Mesenchymal stem cell (in vitro differentiated cells and primary cell): ENCODE results near the gene AMIGO2.

Experiments
- DNase-seq: peaks from one replicate; pipeline ENCODE4 v3.0.0-alpha.2; 2013
- H2AFZ ChIP-seq: one replicate; pipeline ENCODE4 v1.6.1; 2013; ENCODE audit warnings: low read depth, mild to moderate bottlenecking, control low read depth, inconsistent platforms, low read length, moderate library complexity
- H2AK5ac ChIP-seq: 2 replicates; pipeline ENCODE4 v1.6.1; 2013; ENCODE audit warnings: low read length, moderate library complexity, mild to moderate bottlenecking, inconsistent platforms; ENCODE audit not compliant: severe bottlenecking
- H2BK120ac ChIP-seq: one replicate; pipeline ENCODE4 v1.6.1; 2013; ENCODE audit warnings: low read depth, mild to moderate bottlenecking, inconsistent platforms, low read length, moderate library complexity
- H2BK12ac ChIP-seq, 2 experiments: one replicate each; pipeline ENCODE4 v1.6.1; 2013; ENCODE audit warnings: inconsistent platforms in 2 of 2, low read length in 2 of 2, mild to moderate bottlenecking in 2 of 2, moderate library complexity in 2 of 2, control low read depth in 1 of 2
- H2BK15ac ChIP-seq: one replicate; pipeline ENCODE4 v1.6.1; 2013; ENCODE audit warnings: mild to moderate bottlenecking, low read depth, inconsistent platforms; ENCODE audit not compliant: poor library complexity, severe bottlenecking
- H2BK5ac ChIP-seq: 2 replicates; pipeline ENCODE4 v1.6.1; 2013; ENCODE audit warnings: low read depth, mild to moderate bottlenecking, low read length, control low read depth, inconsistent platforms; ENCODE audit not compliant: poor library complexity, severe bottlenecking
- H3K14ac ChIP-seq, 2 experiments: one replicate each; pipeline ENCODE4 v1.6.1; 2013; ENCODE audit warnings: inconsistent platforms in 2 of 2, low read length in 2 of 2, control low read depth in 1 of 2, mild to moderate bottlenecking in 1 of 2, moderate library complexity in 1 of 2
- H3K18ac ChIP-seq, 2 experiments: one replicate each; pipeline ENCODE4 v1.6.1; 2013; ENCODE audit warnings: inconsistent platforms in 2 of 2, low read length in 2 of 2, control low read depth in 1 of 2, low read depth in 1 of 2, mild to moderate bottlenecking in 1 of 2
- H3K23ac ChIP-seq, 2 experiments: one replicate each; pipeline ENCODE4 v1.6.1; 2013; ENCODE audit warnings: inconsistent platforms in 2 of 2, low read length in 2 of 2, mild to moderate bottlenecking in 2 of 2, moderate library complexity in 2 of 2, control low read depth in 1 of 2
- H3K27ac ChIP-seq: 2 replicates; pipeline ENCODE4 v1.5.1; 2013; ENCODE audit warnings: mild to moderate bottlenecking, moderate library complexity, low read length, control low read depth, inconsistent platforms; ENCODE audit not compliant: poor library complexity, severe bottlenecking
- H3K27me3 ChIP-seq, 2 experiments: 2 replicates each; pipeline versions ENCODE4 v1.6.1 to v1.7.0; 2013; ENCODE audit warnings: low read length in 2 of 2, mild to moderate bottlenecking in 2 of 2, moderate library complexity in 2 of 2, control low read depth in 1 of 2, inconsistent platforms in 1 of 2; ENCODE audit not compliant: control insufficient read depth in 1 of 2, insufficient read depth in 1 of 2
- H3K36me3 ChIP-seq, 2 experiments: 2 replicates each; pipeline versions ENCODE4 v1.6.1 to v1.7.0; 2013; ENCODE audit warnings: low read length in 2 of 2, control low read depth in 1 of 2, inconsistent platforms in 1 of 2, low read depth in 1 of 2, mild to moderate bottlenecking in 1 of 2; ENCODE audit not compliant: insufficient read depth in 2 of 2, control insufficient read depth in 1 of 2
- H3K4ac ChIP-seq, 2 experiments: one replicate each; pipeline ENCODE4 v1.6.1; 2013; ENCODE audit warnings: inconsistent platforms in 2 of 2, low read length in 2 of 2, mild to moderate bottlenecking in 2 of 2, moderate library complexity in 2 of 2, control low read depth in 1 of 2, low read depth in 1 of 2
- H3K4me1 ChIP-seq: 2 replicates; pipeline ENCODE4 v1.6.1; 2013; ENCODE audit warnings: low read depth, low read length, control low read depth; ENCODE audit not compliant: control insufficient read depth, insufficient read depth
- H3K4me2 ChIP-seq: 2 replicates; pipeline ENCODE4 v1.6.1; 2013; ENCODE audit warnings: low read length, mild to moderate bottlenecking, inconsistent platforms; ENCODE audit not compliant: poor library complexity, severe bottlenecking
- H3K4me3 ChIP-seq, 2 experiments: 2 replicates each; pipeline versions ENCODE4 v1.5.1 to v1.7.0; 2013; ENCODE audit warnings: low read length in 2 of 2, mild to moderate bottlenecking in 2 of 2, control low read depth in 1 of 2, low read depth in 1 of 2; ENCODE audit not compliant: insufficient read depth in 1 of 2
- H3K79me1 ChIP-seq: replicated peaks from 2 replicates; pipeline ENCODE4 v1.6.1; 2013; ENCODE audit warnings: mild to moderate bottlenecking, control low read depth, low read length, inconsistent platforms; ENCODE audit not compliant: poor library complexity, severe bottlenecking
- H3K9ac ChIP-seq: 2 replicates; pipeline ENCODE4 v1.7.0; 2013; ENCODE audit warnings: mild to moderate bottlenecking, low read length, moderate library complexity
- H3K9me3 ChIP-seq: 2 replicates; pipeline ENCODE4 v1.7.0; 2013; ENCODE audit warnings: mild to moderate bottlenecking, low read length; ENCODE audit not compliant: control insufficient read depth
- H4K8ac ChIP-seq: one replicate; pipeline ENCODE4 v1.6.1; 2013; ENCODE audit warnings: inconsistent platforms, mild to moderate bottlenecking, low read length, moderate library complexity
- H4K91ac ChIP-seq: one replicate; pipeline ENCODE4 v1.6.1; 2013; ENCODE audit warnings: mild to moderate bottlenecking, low read length, inconsistent platforms
- WGBS: methylation state at CpG from one replicate; pipeline ENCODE4 v1.1.7; 2013; ENCODE audit warnings: mixed read lengths; 5-methylcytosine and 5-hydroxymethylcytosine counted together

The AMIGO2 gene

DNA sequence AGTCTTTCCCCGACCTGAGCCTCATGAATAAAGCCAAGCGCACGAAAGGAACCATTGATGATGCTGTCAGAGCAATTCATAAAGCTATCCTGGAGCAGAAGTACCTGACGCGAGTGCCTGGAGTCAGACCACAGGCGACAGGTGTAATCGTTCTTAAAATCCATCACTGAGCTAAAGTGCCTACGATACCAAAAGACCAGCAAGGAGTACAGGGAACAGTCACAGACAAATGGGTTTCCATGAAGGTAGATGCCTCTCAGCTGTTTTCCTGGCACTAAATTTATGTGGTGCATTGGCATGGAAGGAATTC, 1.7 kb downstream of the AMIGO2 start:
- Histone ChIP-seq H3K36me3 (peaks cover 0 to 3% of the 10 kb centered on the region in 2 experiments), H3K14ac (no peak overlapping the region), H2AK5ac (no peak overlapping the region), H3K27ac (no peak overlapping the region), H3K4me3 (peak overlapping the region in 1 of 2 experiments; percentile 18), H4K91ac (no peak overlapping the region), H3K9ac (no peak overlapping the region), H3K4me1 (peaks cover 9% of the 10 kb centered on the region), H2AFZ (no peak overlapping the region), H2BK5ac (no peak overlapping the region), H2BK12ac (no peak overlapping the region), H2BK120ac (no peak overlapping the region), H3K27me3 (peaks cover 0 to 42% of the 10 kb centered on the region in 2 experiments), H4K8ac (no peak overlapping the region), H3K9me3 (no peaks in the 10 kb centered on the region), H3K4ac (no peak overlapping the region), H3K4me2 (peak overlapping the region; percentile 56), H2BK15ac (no peak overlapping the region), H3K23ac (no peak overlapping the region), H3K18ac (no peak overlapping the region), H3K79me1 (peaks cover 4% of the 10 kb centered on the region)
- 93% methylated on average over 8 of the region's 8 CpGs for WGBS
- no peak for DNase-seq

DNA sequence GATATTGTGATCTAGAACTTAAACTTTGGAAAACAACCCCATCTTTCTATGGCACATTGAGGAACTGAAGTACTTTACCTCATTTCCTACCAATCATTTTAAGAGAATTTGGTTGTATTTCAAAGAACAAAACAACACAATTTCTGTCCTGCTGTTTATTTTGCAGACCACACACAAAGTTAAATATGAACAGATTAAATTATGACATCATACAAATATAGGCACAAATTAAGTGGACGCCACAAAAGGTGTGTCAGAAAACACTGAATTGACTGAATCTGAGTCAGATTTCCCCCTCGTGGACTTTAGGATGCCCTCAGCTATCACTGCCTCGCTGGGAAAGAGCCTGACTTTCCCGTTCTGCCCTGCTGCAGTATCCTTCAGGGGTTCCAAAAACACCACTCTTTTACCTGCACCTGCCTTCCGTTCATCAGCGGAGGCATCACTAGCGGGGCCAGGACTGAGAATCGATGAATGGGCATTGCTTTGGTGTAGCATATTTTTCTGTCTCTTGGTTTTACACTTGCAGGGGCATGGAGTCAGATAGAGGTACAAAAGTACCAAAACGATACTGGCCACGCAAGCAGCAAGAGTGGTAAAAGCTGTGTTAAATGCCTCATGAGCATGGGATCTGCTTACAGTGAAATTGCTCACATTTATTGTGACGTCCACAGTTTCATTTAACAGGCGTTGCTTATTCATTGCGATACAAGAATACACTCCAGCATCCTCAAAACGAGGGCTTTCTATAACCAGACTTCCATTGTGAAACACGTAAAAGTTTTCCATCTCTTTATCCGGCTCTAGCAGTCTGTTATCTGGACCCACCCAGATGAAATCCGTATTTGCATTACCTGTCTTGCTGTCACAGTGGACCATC, 2.3 kb downstream of the AMIGO2 start:
- peaks cover 0 to 42% of the 10 kb centered on the region in 2 experiments for H3K27me3 ChIP-seq
- H4K8ac ChIP-seq = no peak overlapping the region
- no peak for DNase-seq
- H3K79me1 ChIP-seq = peaks cover 4% of the 10 kb centered on the region
- no peak overlapping the region for H3K23ac ChIP-seq
- no peak overlapping the region for H3K18ac ChIP-seq
- peaks cover 0 to 3% of the 10 kb centered on the region in 2 experiments for H3K36me3 ChIP-seq
- H2BK12ac ChIP-seq = no peak overlapping the region
- H2BK120ac ChIP-seq = no peak overlapping the region
- no peak overlapping the region for H2BK5ac ChIP-seq
- H2AFZ ChIP-seq = no peak overlapping the region
- H3K4ac ChIP-seq = peak overlapping the region in 1 of 2 experiments; percentile 51
- H3K9me3 ChIP-seq = no peaks in the 10 kb centered on the region
- no peak overlapping the region for H4K91ac ChIP-seq
- H3K4me2 ChIP-seq = peak overlapping the region; percentile 56
- H2AK5ac ChIP-seq = no peak overlapping the region
- peak overlapping the region in 1 of 2 experiments; percentile 18 for H3K4me3 ChIP-seq
- H3K4me1 ChIP-seq = peaks cover 9% of the 10 kb centered on the region
- no peak overlapping the region for H2BK15ac ChIP-seq
- H3K27ac ChIP-seq = peak overlapping the region; percentile 7
- no peak overlapping the region for H3K9ac ChIP-seq
- H3K14ac ChIP-seq = no peak overlapping the region
- WGBS = 85% methylated on average over 17 of the region's 17 CpGs

DNA sequence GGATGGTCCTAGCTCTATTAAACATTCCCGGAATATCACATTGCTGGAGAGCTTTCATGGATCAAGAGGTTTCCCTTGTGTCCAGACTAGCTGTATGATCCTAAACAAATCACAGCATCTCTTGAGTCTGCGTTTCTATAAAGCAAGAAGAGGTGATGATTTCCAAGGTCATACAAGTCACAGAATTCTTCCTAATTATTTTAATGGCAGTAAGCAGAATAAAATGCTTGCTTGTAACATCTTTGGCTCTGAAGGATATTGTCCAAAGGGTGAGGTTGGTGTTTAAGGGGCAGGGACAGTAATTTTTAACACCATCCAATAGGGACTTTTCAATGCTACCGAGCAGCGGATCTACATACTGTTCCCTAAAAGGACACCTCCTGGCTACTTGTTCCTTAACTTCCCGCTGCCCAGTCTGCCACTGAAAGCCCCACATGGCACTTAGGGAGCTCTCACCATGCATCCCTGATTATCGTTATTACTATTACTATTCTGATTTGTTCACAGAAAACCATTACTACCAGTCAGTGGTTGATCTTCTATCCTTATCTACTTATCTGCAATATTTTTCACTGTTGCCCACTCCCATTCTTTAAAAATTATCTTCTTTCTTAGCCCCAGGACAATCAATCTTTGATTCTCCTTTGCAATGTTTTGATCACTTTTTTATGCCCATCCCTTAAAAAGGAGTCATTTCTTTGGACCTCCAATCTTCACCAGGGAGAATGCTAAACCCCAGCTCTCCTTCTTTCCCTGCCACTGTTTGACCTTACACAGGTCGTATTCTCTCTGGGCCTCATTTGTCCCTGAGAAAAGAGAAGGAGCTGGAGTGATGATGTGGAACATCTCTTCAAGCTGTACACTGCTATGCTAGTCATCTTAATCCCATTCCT, 4.3 kb downstream of the AMIGO2 start:
- no peak overlapping the region for H2BK5ac ChIP-seq
- H2BK15ac ChIP-seq = no peak overlapping the region
- H3K14ac ChIP-seq = no peak overlapping the region
- no peak overlapping the region for H3K23ac ChIP-seq
- peaks cover 4% of the 10 kb centered on the region for H3K79me1 ChIP-seq
- H4K91ac ChIP-seq = no peak overlapping the region
- no peak overlapping the region for H3K9ac ChIP-seq
- no peak overlapping the region for H3K27ac ChIP-seq
- no peak overlapping the region for H3K4me2 ChIP-seq
- no peak overlapping the region for H2AK5ac ChIP-seq
- no peak overlapping the region for H3K18ac ChIP-seq
- peaks cover 9% of the 10 kb centered on the region for H3K4me1 ChIP-seq
- H3K36me3 ChIP-seq = peaks cover 0 to 3% of the 10 kb centered on the region in 2 experiments
- H2BK12ac ChIP-seq = no peak overlapping the region
- no peak overlapping the region for H2BK120ac ChIP-seq
- no peak overlapping the region for H3K4ac ChIP-seq
- no peak for DNase-seq
- no peak overlapping the region for H4K8ac ChIP-seq
- WGBS = 93% methylated on average over 5 of the region's 7 CpGs
- no peak overlapping the region for H3K4me3 ChIP-seq
- H2AFZ ChIP-seq = no peak overlapping the region
- no peaks in the 10 kb centered on the region for H3K9me3 ChIP-seq
- peaks cover 0 to 52% of the 10 kb centered on the region in 2 experiments for H3K27me3 ChIP-seq

DNA sequence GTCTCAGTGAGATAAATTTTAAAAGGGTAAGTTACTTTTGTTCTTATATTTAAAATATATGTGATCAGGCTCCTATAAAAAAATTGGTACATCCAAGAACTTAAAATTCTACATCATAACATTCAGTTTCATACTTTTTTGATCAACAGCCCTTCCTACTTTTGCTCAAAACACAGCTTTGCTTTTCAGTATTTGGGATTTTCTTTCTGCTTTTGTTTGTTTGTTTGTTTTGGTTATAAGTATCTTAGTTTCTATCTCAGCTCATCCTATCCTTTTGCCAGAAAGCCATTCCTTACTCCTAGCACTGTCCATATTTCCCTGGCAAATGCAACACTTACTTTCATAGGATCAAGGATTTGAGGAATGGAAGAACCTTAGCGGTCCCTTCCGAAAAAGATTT, 5.0 kb downstream of the AMIGO2 start:
- no peak overlapping the region for H3K27ac ChIP-seq
- H4K8ac ChIP-seq = no peak overlapping the region
- H3K4me1 ChIP-seq = peaks cover 7% of the 10 kb centered on the region
- no peak overlapping the region for H3K23ac ChIP-seq
- no peak overlapping the region for H3K4me3 ChIP-seq
- H3K36me3 ChIP-seq = peaks cover 0 to 3% of the 10 kb centered on the region in 2 experiments
- H3K9me3 ChIP-seq = no peaks in the 10 kb centered on the region
- no peak overlapping the region for H2BK15ac ChIP-seq
- H3K9ac ChIP-seq = no peak overlapping the region
- H2BK120ac ChIP-seq = no peak overlapping the region
- no peak for DNase-seq
- no peak overlapping the region for H3K4me2 ChIP-seq
- H4K91ac ChIP-seq = no peak overlapping the region
- no peak overlapping the region for H3K4ac ChIP-seq
- H2BK5ac ChIP-seq = no peak overlapping the region
- H2AK5ac ChIP-seq = no peak overlapping the region
- 84% methylated on average over 2 of the region's 2 CpGs for WGBS
- no peak overlapping the region for H3K18ac ChIP-seq
- H2BK12ac ChIP-seq = no peak overlapping the region
- H3K14ac ChIP-seq = no peak overlapping the region
- peaks cover 0 to 56% of the 10 kb centered on the region in 2 experiments for H3K27me3 ChIP-seq
- no peak overlapping the region for H2AFZ ChIP-seq
- peaks cover 4% of the 10 kb centered on the region for H3K79me1 ChIP-seq
